ENCODE data around the gene NPS.

Gene NPS, protein sequence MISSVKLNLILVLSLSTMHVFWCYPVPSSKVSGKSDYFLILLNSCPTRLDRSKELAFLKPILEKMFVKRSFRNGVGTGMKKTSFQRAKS

GRCh38 chr10:127549009-127549408 lies at the start of gene NPS:
NPS (plus strand) TSS chr10:127549309; CDS start chr10:127549369, 60 bp downstream.
- DNase-seq, result no peak

- no peak for DNase-seq
These were observed 49.0 kb upstream of the NPS start for GRCh38 chr10:127500127-127500526.

DNA sequence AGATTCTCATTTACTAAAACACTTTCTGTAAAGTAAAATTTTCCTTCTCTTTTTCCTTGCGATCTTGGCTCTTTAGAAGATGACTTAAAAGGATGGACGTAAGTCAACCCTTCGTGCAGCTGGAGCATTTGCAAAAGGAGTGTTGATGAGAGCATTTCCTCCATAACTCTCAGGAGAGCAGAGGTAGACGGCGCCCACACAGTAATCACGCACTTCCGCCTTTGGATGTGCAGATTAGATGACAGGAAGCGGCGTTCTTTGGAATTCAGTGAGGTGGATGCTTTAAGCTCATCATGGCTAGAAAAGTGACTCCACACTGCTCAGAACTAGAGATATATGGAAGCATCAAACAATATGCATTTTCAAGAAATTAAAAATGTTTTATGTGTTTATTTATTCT lies 43.0 kb upstream of the NPS start:
- DNase-seq, result no peak

GRCh38 chr10:127522298-127522697 lies 26.8 kb upstream of the NPS start:
- no peak for DNase-seq

GRCh38 chr10:127523476-127523875 lies 25.6 kb upstream of the NPS start:
- no peak for DNase-seq

DNA sequence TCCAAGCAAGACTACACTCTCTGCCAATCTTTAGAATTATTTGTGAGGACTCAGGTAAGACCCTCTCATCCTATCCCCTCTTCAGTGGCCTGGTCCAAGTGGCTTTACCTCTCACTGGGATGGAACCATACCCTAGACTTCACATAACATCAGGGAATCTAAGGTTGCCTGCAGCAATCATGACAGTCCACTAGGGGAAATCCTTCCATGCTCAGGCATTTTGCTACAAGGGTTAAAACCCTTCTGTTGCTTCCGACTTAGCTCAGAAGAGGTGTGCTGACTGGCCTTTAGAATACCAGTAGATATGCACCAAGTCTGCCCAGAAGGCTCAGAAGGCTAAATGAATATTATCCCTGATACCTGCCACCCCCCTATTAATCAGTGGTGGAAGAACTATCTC lies 24.9 kb upstream of the NPS start:
- no peak for DNase-seq

- DNase-seq, result no peak
These were observed 24.0 kb upstream of the NPS start for GRCh38 chr10:127524908-127525665.

DNA sequence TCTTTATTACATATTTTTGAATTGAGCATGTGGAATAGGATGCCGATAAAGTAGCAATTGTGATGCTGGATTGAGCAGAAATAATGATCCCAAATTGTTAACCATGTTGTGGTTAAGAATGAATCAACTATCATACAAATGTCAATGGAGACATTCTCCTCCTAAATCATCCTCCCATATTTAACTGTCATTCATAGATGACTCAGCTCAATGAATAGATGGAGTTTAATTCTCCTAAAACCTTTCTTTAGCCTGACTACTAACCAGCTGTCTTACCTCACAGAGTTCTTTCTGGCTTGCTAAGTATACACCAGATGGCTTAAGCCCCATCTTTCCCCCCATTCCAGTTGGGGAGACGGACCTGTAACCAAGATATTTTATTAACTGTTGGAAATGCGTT lies 23.4 kb upstream of the NPS start:
- no peak for DNase-seq

DNA sequence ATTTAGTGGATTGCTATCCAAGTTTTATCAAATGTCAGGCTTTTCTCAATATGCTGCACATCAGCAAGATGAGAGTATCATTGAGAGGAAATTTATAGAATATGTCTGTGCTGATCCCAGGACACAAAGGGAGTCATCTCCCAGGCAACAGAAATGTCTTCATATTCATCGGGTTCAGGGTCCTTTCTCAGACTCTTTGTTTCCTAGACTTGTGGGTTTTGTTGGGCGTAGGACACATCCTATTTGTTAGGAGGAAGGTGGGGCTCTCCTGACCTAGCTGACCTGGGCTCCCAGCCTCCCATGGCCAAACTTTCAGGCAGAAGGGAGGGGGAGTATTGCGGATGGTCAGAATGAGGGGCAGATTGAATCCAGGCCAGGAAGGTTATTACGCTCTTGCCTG lies 22.9 kb upstream of the NPS start:
- no peak for DNase-seq

GRCh38 chr10:127527320-127527719 lies 21.8 kb upstream of the NPS start:
- DNase-seq, result no peak

GRCh38 chr10:127527891-127528290 lies 21.2 kb upstream of the NPS start:
- no peak for DNase-seq

DNA sequence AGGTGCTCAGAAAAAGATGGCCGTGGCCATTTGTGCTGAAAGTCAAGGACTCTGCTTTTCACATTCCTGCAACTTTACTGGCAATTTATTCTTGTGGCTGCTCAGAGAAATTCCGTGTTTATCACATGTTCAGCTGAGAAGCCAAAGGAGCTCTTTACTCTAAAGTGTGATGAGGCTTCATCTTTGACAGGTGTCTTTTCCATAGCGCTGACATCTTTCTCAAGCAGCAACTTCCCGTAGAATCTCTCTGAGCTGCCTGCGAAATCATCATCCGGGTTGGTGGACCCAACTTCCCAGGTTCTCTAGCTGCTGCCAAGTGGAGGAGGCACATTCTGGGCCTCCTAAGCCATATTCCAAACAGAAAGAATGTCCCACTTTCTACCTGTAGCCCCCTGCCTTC lies 16.9 kb upstream of the NPS start:
- DNase-seq, result no peak

GRCh38 chr10:127532659-127533058 lies 16.4 kb upstream of the NPS start:
- no peak for DNase-seq

DNA sequence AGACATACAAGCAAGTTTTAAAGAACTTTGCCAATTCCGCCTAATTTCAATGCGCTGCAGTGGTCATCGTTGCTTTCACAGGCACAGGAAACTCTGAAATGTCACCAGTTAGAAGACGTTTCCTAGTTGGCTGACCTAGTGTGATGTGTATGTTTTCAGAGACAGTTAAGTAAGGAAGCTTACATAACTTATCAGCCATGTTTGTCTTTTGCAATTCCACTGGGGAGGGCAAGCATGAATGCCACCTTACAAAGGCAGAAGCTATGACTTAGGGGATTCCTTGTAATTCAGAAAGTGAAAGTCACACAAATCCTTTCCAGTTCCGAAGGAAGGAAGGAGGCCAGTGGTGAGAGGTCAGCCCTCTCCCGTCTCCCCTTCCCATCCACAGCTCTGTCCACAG lies 15.0 kb upstream of the NPS start:
- DNase-seq, result no peak

GRCh38 chr10:127534496-127534895 lies 14.6 kb upstream of the NPS start:
- no peak for DNase-seq

DNA sequence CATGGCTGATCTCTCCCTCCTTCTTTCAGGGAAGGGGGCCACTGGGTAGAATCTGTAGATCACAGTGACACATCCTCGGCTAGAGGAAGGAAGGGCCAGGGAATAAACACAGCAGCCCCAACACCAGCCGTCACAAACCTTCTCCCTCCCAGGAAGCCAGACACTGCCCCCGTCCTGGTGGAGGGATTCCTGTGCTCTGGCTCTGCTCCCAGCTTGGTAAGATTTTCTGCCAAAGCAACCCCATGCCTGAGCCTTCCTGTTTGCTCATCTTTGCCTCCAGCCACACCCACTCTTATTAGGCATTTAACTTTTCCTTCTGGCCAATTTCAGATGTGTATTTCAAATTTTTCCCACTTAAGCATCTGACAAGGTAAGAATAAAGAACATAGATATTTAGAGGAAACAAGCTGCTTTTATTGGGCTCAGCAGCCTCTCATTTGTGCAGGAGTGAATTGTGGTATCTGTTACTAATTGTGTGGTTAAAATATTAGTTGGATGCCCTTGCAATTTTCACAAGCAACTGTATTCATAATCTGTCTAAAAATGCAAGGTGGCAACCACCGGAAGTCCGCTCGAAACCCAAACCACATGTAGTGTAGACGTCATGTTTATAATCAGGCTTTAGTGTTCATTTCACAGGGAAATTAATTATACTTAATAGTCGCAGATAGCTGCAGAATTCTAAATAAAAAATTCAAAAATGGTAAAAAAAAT lies 13.2 kb upstream of the NPS start:
- no peak for DNase-seq

GRCh38 chr10:127536972-127537760 lies 11.9 kb upstream of the NPS start:
- DNase-seq, result no peak

DNA sequence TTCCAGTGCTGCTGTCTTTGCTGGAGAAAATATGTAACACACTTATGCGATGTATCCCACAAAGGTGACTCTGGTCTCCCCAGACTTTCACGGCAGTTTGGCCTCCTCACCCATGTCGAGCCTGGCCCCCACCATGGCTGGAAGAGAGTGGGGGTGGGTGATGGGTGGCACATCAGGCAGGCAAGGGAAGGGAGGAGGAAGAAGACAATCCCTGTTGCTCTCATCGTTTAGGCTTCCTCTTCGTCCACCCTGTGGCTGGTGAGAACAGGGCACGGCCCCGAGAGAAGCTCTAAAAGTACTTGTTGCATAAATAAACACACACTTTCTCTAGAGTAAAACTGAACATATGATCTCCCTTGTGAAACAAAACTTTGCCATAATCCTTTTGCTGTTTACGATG lies 11.2 kb upstream of the NPS start:
- no peak for DNase-seq

DNA sequence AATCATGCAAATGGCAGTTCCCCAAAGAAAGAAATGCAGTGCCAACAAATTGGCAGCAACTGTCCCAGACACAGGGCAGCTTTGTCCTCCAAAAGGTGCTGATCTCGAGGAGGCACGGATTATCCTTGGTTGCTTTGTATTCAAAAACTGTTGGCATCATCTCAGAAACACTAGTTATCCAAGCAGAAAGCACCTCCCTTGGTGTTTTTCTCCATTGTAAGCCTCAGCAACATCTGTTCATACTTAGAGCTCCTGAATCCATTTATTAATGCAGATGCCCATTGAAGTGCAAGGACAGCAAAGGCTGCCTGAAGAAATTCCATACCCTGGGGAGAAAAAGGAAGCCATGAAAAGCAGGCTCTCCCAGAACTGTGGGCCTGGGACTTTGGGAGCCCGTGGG lies 1.1 kb upstream of the NPS start:
- DNase-seq, result no peak

DNA sequence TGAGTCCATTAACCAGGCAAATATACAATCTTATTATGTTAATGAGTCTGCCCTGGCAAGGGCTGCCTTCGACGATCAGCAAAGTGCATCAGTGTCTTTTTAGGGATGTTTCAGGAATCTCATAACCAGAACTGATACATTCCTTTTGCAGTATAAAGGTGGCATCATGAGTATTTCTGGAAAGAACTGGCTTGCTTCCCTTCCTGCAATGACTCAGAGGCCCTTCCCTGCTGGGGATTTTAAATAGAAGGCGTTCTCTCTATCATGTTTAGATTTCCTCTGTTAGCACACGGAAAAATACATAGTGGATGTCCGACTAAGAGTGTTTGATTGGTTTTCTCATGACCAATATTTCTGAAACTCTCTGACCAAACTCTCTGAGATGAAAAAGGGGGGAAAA lies 1.8 kb downstream of the NPS start:
- DNase-seq, result no peak

DNA sequence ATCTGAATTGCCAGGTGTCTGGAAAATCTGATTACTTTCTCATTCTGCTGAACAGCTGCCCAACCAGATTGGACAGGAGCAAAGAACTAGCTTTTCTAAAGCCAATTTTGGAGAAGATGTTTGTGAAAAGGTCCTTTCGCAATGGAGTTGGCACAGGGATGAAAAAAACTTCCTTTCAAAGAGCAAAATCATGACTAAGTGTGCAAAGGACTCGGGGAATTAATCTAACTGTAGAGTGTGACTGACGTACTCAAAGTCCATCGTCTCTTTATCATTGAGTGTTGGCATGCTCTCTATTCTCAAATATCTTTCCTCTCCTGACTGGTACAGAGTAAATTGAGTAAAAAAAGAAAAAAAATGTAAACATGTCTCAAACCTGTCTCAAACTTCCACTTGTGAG lies 3.3 kb downstream of the NPS start:
- DNase-seq, result no peak

- no peak for DNase-seq
These were observed 4.3 kb downstream of the NPS start for GRCh38 chr10:127553417-127553816.

DNA sequence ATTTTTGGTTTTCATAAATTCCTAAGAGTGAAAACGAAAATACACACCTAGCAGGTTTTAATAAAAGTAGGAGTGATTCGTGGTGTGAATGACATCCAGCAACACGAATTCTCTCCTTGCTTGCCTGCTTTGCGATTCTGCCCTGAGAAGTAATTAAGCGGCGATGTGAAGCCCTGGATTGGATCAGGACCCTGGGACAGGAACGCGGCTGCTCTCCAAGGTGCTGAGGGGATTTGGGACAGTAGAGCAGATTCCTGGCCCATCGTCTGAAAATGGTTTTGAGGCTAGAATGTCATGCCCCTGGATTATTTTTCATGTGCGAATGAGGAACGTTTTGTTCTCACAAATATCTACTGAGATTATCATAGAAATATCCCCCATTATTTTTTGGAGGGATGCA lies 7.8 kb downstream of the NPS start:
- no peak for DNase-seq

- DNase-seq, result no peak
These were observed 12.5 kb downstream of the NPS start for GRCh38 chr10:127561647-127562046.

All from activated naive CD4-positive, alpha-beta T cell treated with anti-CD3 and anti-CD28 coated beads, Interleukin-2, amount 50 U/mL, for 16 hours (primary cell).